Measurements from ENCODE around the gene EPS8.

GRCh38 chr12:15778126-15778525 is 11.1 kb downstream of the EPS8 start:
- no peak for TF ChIP-seq EP300 (IDR thresholded peaks at IDR 0.05; ENCODE audit: borderline replicate concordance in 1 of 2, low read depth in 1 of 2, low read length in 1 of 2)
- no peak for TF ChIP-seq YY1 (IDR thresholded peaks at IDR 0.05; ENCODE audit: low read depth)
- no peak for TF ChIP-seq EZH2phosphoT487 (IDR thresholded peaks at IDR 0.05; ENCODE audit: borderline replicate concordance, low read depth)
- no peak for TF ChIP-seq MEF2A (IDR thresholded peaks at IDR 0.05; ENCODE audit: borderline replicate concordance, low read depth)
- no peak for TF ChIP-seq RFX5 (IDR thresholded peaks at IDR 0.05; ENCODE audit: low read length)
- TF ChIP-seq GATA2 (CRISPR knock-in tag; IDR thresholded peaks at IDR 0.05), result no peak
- no peak for TF ChIP-seq TAF1 (IDR thresholded peaks at IDR 0.05; ENCODE audit: borderline replicate concordance, low read depth, low read length)

Data from SK-N-SH (cell line).